DND-41 (cell line): ENCODE data around the gene GRIA1.

ENCODE experiments used
- EZH2 ChIP-seq: IDR thresholded peaks from 3 replicates; pipeline ENCODE4 v1.6.1; 2012; ENCODE audit warnings: borderline replicate concordance, low read depth, mild to moderate bottlenecking, moderate library complexity, low read length, inconsistent platforms; ENCODE audit not compliant: severe bottlenecking
- TF ChIP-seq, protein P1 (sequence below): IDR thresholded peaks from 2 replicates; pipeline ENCODE4 v1.5.1; 2012; ENCODE audit warnings: borderline replicate concordance, low read length, moderate library complexity, mild to moderate bottlenecking; ENCODE audit not compliant: poor library complexity, severe bottlenecking; ENCODE audit errors: extremely low read depth

DNA sequence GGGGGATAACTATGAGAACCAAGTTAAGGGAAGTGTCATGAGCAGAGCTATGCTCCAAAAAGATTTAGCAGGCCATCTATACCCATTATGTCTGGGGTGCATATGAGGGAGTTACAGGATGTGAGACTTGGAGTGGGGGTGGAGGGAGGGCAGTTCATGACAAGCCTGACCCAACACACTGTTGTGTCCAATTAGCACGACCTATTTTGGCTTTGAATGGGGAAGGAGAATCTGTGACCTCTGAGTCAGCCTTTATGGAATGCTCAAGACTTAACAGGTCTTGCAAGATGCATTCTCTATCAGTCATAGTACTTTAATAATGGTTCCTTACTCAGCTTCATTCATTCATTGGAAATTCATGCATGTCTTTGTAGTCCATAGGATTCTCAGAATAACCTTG, 71.7 kb downstream of the GRIA1 start:
- TF ChIP-seq, protein P1, sequence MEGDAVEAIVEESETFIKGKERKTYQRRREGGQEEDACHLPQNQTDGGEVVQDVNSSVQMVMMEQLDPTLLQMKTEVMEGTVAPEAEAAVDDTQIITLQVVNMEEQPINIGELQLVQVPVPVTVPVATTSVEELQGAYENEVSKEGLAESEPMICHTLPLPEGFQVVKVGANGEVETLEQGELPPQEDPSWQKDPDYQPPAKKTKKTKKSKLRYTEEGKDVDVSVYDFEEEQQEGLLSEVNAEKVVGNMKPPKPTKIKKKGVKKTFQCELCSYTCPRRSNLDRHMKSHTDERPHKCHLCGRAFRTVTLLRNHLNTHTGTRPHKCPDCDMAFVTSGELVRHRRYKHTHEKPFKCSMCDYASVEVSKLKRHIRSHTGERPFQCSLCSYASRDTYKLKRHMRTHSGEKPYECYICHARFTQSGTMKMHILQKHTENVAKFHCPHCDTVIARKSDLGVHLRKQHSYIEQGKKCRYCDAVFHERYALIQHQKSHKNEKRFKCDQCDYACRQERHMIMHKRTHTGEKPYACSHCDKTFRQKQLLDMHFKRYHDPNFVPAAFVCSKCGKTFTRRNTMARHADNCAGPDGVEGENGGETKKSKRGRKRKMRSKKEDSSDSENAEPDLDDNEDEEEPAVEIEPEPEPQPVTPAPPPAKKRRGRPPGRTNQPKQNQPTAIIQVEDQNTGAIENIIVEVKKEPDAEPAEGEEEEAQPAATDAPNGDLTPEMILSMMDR = no peak
- no peak for TF ChIP-seq EZH2
